Fibroblast of mammary gland (primary cell): ENCODE measurements around the gene PNPO.
A peak's percentile ranks its signal among the peaks of the same experiment; 100 is the strongest.
"Not testable (repeated sequence)": the region's sequence is repeated elsewhere in the genome, so short reads cannot be mapped to it uniquely, and the experiment has no call there.

Experiments
- DNase-seq: peaks from one replicate; pipeline ENCODE4 v3.0.0-alpha.2; 2010; ENCODE audit warnings: low read depth
- H3K4me3 ChIP-seq: 2 replicates; pipeline ENCODE4 v1.5.1; 2011; ENCODE audit warnings: low read depth, mild to moderate bottlenecking, low read length, moderate library complexity; ENCODE audit not compliant: control insufficient read depth
- CTCF ChIP-seq: conservative IDR thresholded peaks from 2 replicates; pipeline ENCODE4 v1.5.1; 2011; ENCODE audit warnings: low read depth, low read length, inconsistent platforms; ENCODE audit not compliant: control insufficient read depth, insufficient read depth

Gene PNPO

GRCh38 chr17:47934856-47935255 lies 6.5 kb upstream of the PNPO start:
- TF ChIP-seq CTCF = no peak
- peak; percentile 63 for DNase-seq
- no peak overlapping the region for H3K4me3 ChIP-seq

- not testable (repeated sequence) for DNase-seq, H3K4me3 ChIP-seq
Measured at GRCh38 chr17:47935468-47935867, 5.9 kb upstream of the PNPO start.

DNA sequence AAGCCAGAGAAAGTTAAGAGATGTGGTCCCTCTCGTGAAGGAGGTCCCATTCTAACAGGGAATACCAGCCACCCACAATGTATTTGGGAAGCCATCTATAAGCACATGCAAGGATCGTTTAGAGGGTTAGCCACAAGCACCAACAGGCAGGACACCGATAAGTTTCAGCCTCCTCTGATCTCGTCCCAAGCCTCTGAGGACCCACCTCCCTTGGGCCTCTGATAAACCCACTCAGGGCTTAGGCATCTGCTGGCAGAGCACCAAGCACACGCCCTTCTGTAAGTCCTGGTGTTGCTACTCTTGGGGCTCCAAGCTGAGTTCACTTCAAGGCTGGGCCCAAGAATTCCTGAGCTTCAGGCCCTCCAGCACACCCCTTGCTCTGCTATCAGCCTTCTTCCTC lies 5.4 kb upstream of the PNPO start:
- peak; percentile 58 for DNase-seq
- H3K4me3 ChIP-seq = no peak overlapping the region
- TF ChIP-seq CTCF = no peak

- H3K4me3 ChIP-seq = no peak overlapping the region
- no peak for DNase-seq
- no peak for TF ChIP-seq CTCF
Measured at GRCh38 chr17:47937941-47938340, 3.4 kb upstream of the PNPO start.

- no peak for DNase-seq
- H3K4me3 ChIP-seq = peak overlapping the region; percentile 86
- TF ChIP-seq CTCF = no peak
Measured at GRCh38 chr17:47942096-47942510, 732 bp downstream of the PNPO start.

GRCh38 chr17:47942568-47942967 lies 1.2 kb downstream of the PNPO start:
- TF ChIP-seq CTCF = no peak
- no peak for DNase-seq
- peak overlapping the region; percentile 86 for H3K4me3 ChIP-seq

GRCh38 chr17:47945080-47945479 lies 3.7 kb downstream of the PNPO start:
- H3K4me3 ChIP-seq = no peak overlapping the region
- no peak for TF ChIP-seq CTCF
- no peak for DNase-seq
